ENCODE results near the gene GABRB3.

The GABRB3 gene

DNA sequence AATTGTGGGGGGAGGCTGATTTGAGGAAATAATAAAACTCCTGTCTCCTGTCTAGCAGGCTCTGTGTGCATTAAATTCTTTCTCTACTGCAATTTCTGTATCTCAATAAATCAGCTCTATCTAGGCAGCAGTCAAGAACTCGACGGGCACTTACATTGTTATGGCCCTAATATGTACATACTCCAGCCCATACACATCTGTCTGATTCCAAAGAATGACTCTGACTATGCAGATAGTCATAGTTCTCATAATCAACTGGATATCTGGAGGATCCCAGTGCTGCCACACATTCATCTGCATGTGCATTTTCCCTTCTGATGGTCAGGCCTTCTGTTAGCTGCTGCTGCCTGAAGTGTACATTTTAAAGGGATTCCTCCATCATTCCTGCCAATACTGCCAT is 114.6 kb downstream of the GABRB3 start (continued):
- TF ChIP-seq, protein P1, sequence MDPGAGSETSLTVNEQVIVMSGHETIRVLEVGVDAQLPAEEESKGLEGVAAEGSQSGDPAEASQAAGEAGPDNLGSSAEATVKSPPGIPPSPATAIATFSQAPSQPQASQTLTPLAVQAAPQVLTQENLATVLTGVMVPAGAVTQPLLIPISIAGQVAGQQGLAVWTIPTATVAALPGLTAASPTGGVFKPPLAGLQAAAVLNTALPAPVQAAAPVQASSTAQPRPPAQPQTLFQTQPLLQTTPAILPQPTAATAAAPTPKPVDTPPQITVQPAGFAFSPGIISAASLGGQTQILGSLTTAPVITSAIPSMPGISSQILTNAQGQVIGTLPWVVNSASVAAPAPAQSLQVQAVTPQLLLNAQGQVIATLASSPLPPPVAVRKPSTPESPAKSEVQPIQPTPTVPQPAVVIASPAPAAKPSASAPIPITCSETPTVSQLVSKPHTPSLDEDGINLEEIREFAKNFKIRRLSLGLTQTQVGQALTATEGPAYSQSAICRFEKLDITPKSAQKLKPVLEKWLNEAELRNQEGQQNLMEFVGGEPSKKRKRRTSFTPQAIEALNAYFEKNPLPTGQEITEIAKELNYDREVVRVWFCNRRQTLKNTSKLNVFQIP (CRISPR knock-in tag; IDR thresholded peaks at IDR 0.05; ENCODE audit: borderline replicate concordance, low read depth), result no peak

DNA sequence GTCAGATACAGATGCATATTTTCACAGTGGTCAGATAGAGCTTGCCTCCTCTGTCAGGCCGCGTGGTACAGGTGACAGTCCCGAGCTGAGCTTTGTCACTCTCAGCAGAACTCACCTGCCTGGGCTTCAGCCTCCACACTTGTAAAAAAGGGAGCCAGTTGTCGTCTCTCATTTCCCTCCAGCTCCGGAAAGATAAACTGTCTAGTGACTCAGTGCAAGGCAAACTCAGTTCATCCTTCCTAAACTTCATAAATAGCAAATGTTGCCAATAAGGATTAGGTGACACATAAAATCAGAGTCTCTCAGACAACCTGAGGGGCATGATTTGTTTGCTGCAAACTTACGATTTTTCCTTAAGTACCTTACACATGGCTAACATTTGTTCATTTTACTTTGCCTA is 116.8 kb downstream of the GABRB3 start:
- no peak for ATAC-seq
- TF ChIP-seq GLIS3 (CRISPR knock-in tag; IDR thresholded peaks at IDR 0.05) (no peak), OSR1 (CRISPR knock-in tag; IDR thresholded peaks at IDR 0.05) (no peak), ZFP30 (CRISPR knock-in tag; IDR thresholded peaks at IDR 0.05) (no peak), ESRRG (CRISPR knock-in tag; IDR thresholded peaks at IDR 0.05) (no peak), RARB (CRISPR knock-in tag; IDR thresholded peaks at IDR 0.05) (no peak), PPARA (CRISPR knock-in tag; IDR thresholded peaks at IDR 0.05; ENCODE audit: borderline replicate concordance) (no peak), ZFP3 (CRISPR knock-in tag; IDR thresholded peaks at IDR 0.05) (no peak)
- TF ChIP-seq, protein P2, sequence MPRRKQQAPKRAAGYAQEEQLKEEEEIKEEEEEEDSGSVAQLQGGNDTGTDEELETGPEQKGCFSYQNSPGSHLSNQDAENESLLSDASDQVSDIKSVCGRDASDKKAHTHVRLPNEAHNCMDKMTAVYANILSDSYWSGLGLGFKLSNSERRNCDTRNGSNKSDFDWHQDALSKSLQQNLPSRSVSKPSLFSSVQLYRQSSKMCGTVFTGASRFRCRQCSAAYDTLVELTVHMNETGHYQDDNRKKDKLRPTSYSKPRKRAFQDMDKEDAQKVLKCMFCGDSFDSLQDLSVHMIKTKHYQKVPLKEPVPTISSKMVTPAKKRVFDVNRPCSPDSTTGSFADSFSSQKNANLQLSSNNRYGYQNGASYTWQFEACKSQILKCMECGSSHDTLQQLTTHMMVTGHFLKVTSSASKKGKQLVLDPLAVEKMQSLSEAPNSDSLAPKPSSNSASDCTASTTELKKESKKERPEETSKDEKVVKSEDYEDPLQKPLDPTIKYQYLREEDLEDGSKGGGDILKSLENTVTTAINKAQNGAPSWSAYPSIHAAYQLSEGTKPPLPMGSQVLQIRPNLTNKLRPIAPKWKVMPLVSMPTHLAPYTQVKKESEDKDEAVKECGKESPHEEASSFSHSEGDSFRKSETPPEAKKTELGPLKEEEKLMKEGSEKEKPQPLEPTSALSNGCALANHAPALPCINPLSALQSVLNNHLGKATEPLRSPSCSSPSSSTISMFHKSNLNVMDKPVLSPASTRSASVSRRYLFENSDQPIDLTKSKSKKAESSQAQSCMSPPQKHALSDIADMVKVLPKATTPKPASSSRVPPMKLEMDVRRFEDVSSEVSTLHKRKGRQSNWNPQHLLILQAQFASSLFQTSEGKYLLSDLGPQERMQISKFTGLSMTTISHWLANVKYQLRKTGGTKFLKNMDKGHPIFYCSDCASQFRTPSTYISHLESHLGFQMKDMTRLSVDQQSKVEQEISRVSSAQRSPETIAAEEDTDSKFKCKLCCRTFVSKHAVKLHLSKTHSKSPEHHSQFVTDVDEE (CRISPR knock-in tag; IDR thresholded peaks at IDR 0.05), result no peak
- TF ChIP-seq, protein P3, sequence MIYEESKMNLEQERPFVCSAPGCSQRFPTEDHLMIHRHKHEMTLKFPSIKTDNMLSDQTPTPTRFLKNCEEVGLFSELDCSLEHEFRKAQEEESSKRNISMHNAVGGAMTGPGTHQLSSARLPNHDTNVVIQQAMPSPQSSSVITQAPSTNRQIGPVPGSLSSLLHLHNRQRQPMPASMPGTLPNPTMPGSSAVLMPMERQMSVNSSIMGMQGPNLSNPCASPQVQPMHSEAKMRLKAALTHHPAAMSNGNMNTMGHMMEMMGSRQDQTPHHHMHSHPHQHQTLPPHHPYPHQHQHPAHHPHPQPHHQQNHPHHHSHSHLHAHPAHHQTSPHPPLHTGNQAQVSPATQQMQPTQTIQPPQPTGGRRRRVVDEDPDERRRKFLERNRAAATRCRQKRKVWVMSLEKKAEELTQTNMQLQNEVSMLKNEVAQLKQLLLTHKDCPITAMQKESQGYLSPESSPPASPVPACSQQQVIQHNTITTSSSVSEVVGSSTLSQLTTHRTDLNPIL (CRISPR knock-in tag; IDR thresholded peaks at IDR 0.05; ENCODE audit: low read depth), result no peak
- TF ChIP-seq, protein P4, sequence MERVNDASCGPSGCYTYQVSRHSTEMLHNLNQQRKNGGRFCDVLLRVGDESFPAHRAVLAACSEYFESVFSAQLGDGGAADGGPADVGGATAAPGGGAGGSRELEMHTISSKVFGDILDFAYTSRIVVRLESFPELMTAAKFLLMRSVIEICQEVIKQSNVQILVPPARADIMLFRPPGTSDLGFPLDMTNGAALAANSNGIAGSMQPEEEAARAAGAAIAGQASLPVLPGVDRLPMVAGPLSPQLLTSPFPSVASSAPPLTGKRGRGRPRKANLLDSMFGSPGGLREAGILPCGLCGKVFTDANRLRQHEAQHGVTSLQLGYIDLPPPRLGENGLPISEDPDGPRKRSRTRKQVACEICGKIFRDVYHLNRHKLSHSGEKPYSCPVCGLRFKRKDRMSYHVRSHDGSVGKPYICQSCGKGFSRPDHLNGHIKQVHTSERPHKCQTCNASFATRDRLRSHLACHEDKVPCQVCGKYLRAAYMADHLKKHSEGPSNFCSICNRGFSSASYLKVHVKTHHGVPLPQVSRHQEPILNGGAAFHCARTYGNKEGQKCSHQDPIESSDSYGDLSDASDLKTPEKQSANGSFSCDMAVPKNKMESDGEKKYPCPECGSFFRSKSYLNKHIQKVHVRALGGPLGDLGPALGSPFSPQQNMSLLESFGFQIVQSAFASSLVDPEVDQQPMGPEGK (CRISPR knock-in tag; IDR thresholded peaks at IDR 0.05; ENCODE audit: borderline replicate concordance), result no peak
- TF ChIP-seq, protein P5, sequence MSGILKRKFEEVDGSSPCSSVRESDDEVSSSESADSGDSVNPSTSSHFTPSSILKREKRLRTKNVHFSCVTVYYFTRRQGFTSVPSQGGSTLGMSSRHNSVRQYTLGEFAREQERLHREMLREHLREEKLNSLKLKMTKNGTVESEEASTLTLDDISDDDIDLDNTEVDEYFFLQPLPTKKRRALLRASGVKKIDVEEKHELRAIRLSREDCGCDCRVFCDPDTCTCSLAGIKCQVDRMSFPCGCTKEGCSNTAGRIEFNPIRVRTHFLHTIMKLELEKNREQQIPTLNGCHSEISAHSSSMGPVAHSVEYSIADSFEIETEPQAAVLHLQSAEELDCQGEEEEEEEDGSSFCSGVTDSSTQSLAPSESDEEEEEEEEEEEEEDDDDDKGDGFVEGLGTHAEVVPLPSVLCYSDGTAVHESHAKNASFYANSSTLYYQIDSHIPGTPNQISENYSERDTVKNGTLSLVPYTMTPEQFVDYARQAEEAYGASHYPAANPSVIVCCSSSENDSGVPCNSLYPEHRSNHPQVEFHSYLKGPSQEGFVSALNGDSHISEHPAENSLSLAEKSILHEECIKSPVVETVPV (CRISPR knock-in tag; IDR thresholded peaks at IDR 0.05), result no peak

DNA sequence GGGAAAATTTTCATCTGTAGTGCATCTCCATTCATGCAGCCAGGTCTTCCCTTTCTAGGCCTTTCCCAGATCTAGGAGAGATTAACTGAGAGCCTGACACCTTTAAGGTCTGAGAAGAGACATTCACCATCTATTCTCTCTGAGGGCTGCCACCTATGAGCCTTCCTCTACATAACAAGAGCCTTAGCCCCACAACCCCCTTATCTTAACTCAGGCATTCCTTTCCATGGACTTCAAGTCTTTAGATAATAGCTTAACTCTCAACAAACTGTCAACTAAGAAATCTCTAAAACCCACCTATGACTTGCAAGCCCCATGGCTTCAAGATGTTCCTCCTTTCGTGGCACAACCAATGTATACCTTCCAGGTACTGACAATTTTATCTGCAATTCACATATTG is 121.0 kb downstream of the GABRB3 start:
- ATAC-seq, result no peak
- TF ChIP-seq, protein P5 (CRISPR knock-in tag; IDR thresholded peaks at IDR 0.05), result no peak
- TF ChIP-seq TCF4 (CRISPR knock-in tag; IDR thresholded peaks at IDR 0.05; ENCODE audit: borderline replicate concordance), result no peak
- no peak for TF ChIP-seq ISL1 (CRISPR knock-in tag; IDR thresholded peaks at IDR 0.05)
- no peak for TF ChIP-seq ARNTL (CRISPR knock-in tag; IDR thresholded peaks at IDR 0.05; ENCODE audit: borderline replicate concordance, low read depth)
- TF ChIP-seq ZNF70 (CRISPR knock-in tag; IDR thresholded peaks at IDR 0.05), result no peak

DNA sequence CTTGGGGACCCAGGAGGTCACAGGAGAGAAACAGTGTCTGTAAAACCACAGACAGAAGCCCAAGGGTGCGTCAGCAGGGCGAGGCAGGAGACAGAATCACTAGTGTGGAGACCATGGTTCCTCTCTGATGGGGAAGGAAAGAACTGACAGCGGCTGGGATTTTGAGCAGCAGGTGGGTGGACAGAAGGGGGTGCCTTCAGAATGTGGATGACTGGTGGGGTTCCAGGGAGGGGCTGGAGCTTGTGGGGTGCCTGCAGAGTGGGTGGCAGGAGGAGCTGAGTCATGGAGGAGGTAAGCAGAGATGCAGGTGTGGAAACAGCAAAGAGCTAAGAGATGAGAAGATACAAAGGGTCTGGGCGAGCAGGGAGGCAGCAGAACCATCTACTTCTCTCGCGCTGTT is 124.2 kb downstream of the GABRB3 start:
- TF ChIP-seq ZFP30 (CRISPR knock-in tag; IDR thresholded peaks at IDR 0.05), result no peak
- TF ChIP-seq, protein P2 (CRISPR knock-in tag; IDR thresholded peaks at IDR 0.05), result no peak
- TF ChIP-seq OSR1 (CRISPR knock-in tag; IDR thresholded peaks at IDR 0.05), result no peak
- TF ChIP-seq BACH2 (CRISPR knock-in tag; IDR thresholded peaks at IDR 0.05; ENCODE audit: borderline replicate concordance), result no peak
- TF ChIP-seq, protein P1 (CRISPR knock-in tag; IDR thresholded peaks at IDR 0.05; ENCODE audit: borderline replicate concordance, low read depth), result no peak
- TF ChIP-seq ESRRG (CRISPR knock-in tag; IDR thresholded peaks at IDR 0.05), result no peak
- ATAC-seq, result no peak

All from SK-N-SH treated with all-trans-retinoic acid at 6 μM for 48 hours (cell line).